ENCODE data around the gene STK35.

The STK35 gene

GRCh38 chr20:2146080-2146867, 44.6 kb downstream of the STK35 start:
- no peak overlapping the region for H3K27ac ChIP-seq (ENCODE audit: low read depth, low read length)
- H3K9me3 ChIP-seq (ENCODE audit: insufficient read depth, low read depth, low read length), result no peaks in the 10 kb centered on the region
- 91% methylated on average over 18 of the region's 18 CpGs for WGBS
- no peaks in the 10 kb centered on the region for H3K4me1 ChIP-seq (ENCODE audit: insufficient read depth, low read length)
- no peaks in the 10 kb centered on the region for H3K27me3 ChIP-seq (ENCODE audit: insufficient read depth, low read length)
- no peak overlapping the region for H3K4me3 ChIP-seq (ENCODE audit: low read length)
- no peak overlapping the region for H3K9ac ChIP-seq (ENCODE audit: low read depth, low read length)
- H3K36me3 ChIP-seq (ENCODE audit: insufficient read depth, low read length), result peaks cover 15% of the 10 kb centered on the region

GRCh38 chr20:2149507-2149906, 47.9 kb downstream of the STK35 start:
- H3K9me3 ChIP-seq (ENCODE audit: insufficient read depth, low read depth, low read length), result no peaks in the 10 kb centered on the region
- no peak overlapping the region for H3K27ac ChIP-seq (ENCODE audit: low read depth, low read length)
- H3K27me3 ChIP-seq (ENCODE audit: insufficient read depth, low read length), result no peaks in the 10 kb centered on the region
- H3K4me3 ChIP-seq (ENCODE audit: low read length), result no peak overlapping the region
- H3K9ac ChIP-seq (ENCODE audit: low read depth, low read length), result no peak overlapping the region
- 81% methylated on average over 6 of the region's 6 CpGs for WGBS
- H3K36me3 ChIP-seq (ENCODE audit: insufficient read depth, low read length), result peaks cover 6% of the 10 kb centered on the region
- H3K4me1 ChIP-seq (ENCODE audit: insufficient read depth, low read length), result no peaks in the 10 kb centered on the region

- Histone ChIP-seq H3K4me3 (ENCODE audit: low read length) (no peak overlapping the region), H3K4me1 (ENCODE audit: insufficient read depth, low read length) (no peaks in the 10 kb centered on the region; the same call in 1 of the 2 replicates), H3K9ac (ENCODE audit: low read depth, low read length) (no peak overlapping the region), H3K36me3 (ENCODE audit: insufficient read depth, low read length) (0 out of 2 replicates have a peak, but pooled peaks cover 4% of the 10 kb centered on the region), H3K9me3 (ENCODE audit: insufficient read depth, low read depth, low read length) (no peaks in the 10 kb centered on the region), H3K27ac (ENCODE audit: low read depth, low read length) (no peak overlapping the region), H3K27me3 (ENCODE audit: insufficient read depth, low read length) (no peaks in the 10 kb centered on the region)
- 92% methylated on average over 6 of the region's 6 CpGs for WGBS
These were observed 49.0 kb downstream of the STK35 start for GRCh38 chr20:2150660-2151059.

GRCh38 chr20:2151858-2152281, 50.2 kb downstream of the STK35 start:
- Histone ChIP-seq H3K9ac (ENCODE audit: low read depth, low read length) (no peak overlapping the region), H3K4me3 (ENCODE audit: low read length) (no peak overlapping the region), H3K27me3 (ENCODE audit: insufficient read depth, low read length) (no peaks in the 10 kb centered on the region), H3K27ac (ENCODE audit: low read depth, low read length) (no peak overlapping the region), H3K4me1 (ENCODE audit: insufficient read depth, low read length) (no peaks in the 10 kb centered on the region; the same call in 1 of the 2 replicates), H3K9me3 (ENCODE audit: insufficient read depth, low read depth, low read length) (no peaks in the 10 kb centered on the region), H3K36me3 (ENCODE audit: insufficient read depth, low read length) (no peaks in the 10 kb centered on the region)
- 96% methylated on average over 3 of the region's 3 CpGs for WGBS

GRCh38 chr20:2152317-2152716, 50.7 kb downstream of the STK35 start:
- no peaks in the 10 kb centered on the region for H3K27me3 ChIP-seq (ENCODE audit: insufficient read depth, low read length)
- no peaks in the 10 kb centered on the region for H3K9me3 ChIP-seq (ENCODE audit: insufficient read depth, low read depth, low read length)
- H3K4me1 ChIP-seq (ENCODE audit: insufficient read depth, low read length), result no peaks in the 10 kb centered on the region; the same call in 1 of the 2 replicates
- H3K27ac ChIP-seq (ENCODE audit: low read depth, low read length), result no peak overlapping the region
- WGBS, result 95% methylated on average over 3 of the region's 3 CpGs
- H3K4me3 ChIP-seq (ENCODE audit: low read length), result no peak overlapping the region
- no peaks in the 10 kb centered on the region for H3K36me3 ChIP-seq (ENCODE audit: insufficient read depth, low read length)
- H3K9ac ChIP-seq (ENCODE audit: low read depth, low read length), result no peak overlapping the region

GRCh38 chr20:2153326-2153725, 51.7 kb downstream of the STK35 start:
- WGBS, result 89% methylated on average over 4 of the region's 4 CpGs
- H3K4me3 ChIP-seq (ENCODE audit: low read length), result no peak overlapping the region
- H3K36me3 ChIP-seq (ENCODE audit: insufficient read depth, low read length), result no peaks in the 10 kb centered on the region
- no peaks in the 10 kb centered on the region for H3K27me3 ChIP-seq (ENCODE audit: insufficient read depth, low read length)
- no peaks in the 10 kb centered on the region for H3K9me3 ChIP-seq (ENCODE audit: insufficient read depth, low read depth, low read length)
- H3K9ac ChIP-seq (ENCODE audit: low read depth, low read length), result no peak overlapping the region
- H3K27ac ChIP-seq (ENCODE audit: low read depth, low read length), result no peak overlapping the region
- no peaks in the 10 kb centered on the region; the same call in 1 of the 2 replicates for H3K4me1 ChIP-seq (ENCODE audit: insufficient read depth, low read length)

GRCh38 chr20:2156224-2156623, 54.6 kb downstream of the STK35 start:
- Histone ChIP-seq H3K9me3 (ENCODE audit: insufficient read depth, low read depth, low read length) (no peaks in the 10 kb centered on the region), H3K27me3 (ENCODE audit: insufficient read depth, low read length) (no peaks in the 10 kb centered on the region), H3K9ac (ENCODE audit: low read depth, low read length) (no peak overlapping the region), H3K27ac (ENCODE audit: low read depth, low read length) (no peak overlapping the region), H3K36me3 (ENCODE audit: insufficient read depth, low read length) (no peaks in the 10 kb centered on the region), H3K4me3 (ENCODE audit: low read length) (no peak overlapping the region), H3K4me1 (ENCODE audit: insufficient read depth, low read length) (no peaks in the 10 kb centered on the region; the same call in 1 of the 2 replicates)
- WGBS, result 91% methylated on average over 3 of the region's 4 CpGs

- Histone ChIP-seq H3K36me3 (ENCODE audit: insufficient read depth, low read length) (no peaks in the 10 kb centered on the region), H3K9me3 (ENCODE audit: insufficient read depth, low read depth, low read length) (no peaks in the 10 kb centered on the region), H3K4me3 (ENCODE audit: low read length) (no peak overlapping the region), H3K27me3 (ENCODE audit: insufficient read depth, low read length) (no peaks in the 10 kb centered on the region), H3K4me1 (ENCODE audit: insufficient read depth, low read length) (no peaks in the 10 kb centered on the region; the same call in 1 of the 2 replicates), H3K9ac (ENCODE audit: low read depth, low read length) (no peak overlapping the region), H3K27ac (ENCODE audit: low read depth, low read length) (no peak overlapping the region)
- WGBS, result 94% methylated on average over 8 of the region's 11 CpGs
These were observed 55.3 kb downstream of the STK35 start for GRCh38 chr20:2156666-2157624.

GRCh38 chr20:2162125-2162822, 60.6 kb downstream of the STK35 start:
- H3K36me3 ChIP-seq (ENCODE audit: insufficient read depth, low read length), result no peaks in the 10 kb centered on the region
- H3K9me3 ChIP-seq (ENCODE audit: insufficient read depth, low read depth, low read length), result no peaks in the 10 kb centered on the region
- no peak overlapping the region for H3K27ac ChIP-seq (ENCODE audit: low read depth, low read length)
- H3K4me1 ChIP-seq (ENCODE audit: insufficient read depth, low read length), result no peaks in the 10 kb centered on the region
- H3K27me3 ChIP-seq (ENCODE audit: insufficient read depth, low read length), result no peaks in the 10 kb centered on the region
- no peak overlapping the region for H3K4me3 ChIP-seq (ENCODE audit: low read length)
- 92% methylated on average over 12 of the region's 12 CpGs for WGBS
- no peak overlapping the region for H3K9ac ChIP-seq (ENCODE audit: low read depth, low read length)

GRCh38 chr20:2162823-2163166, 61.2 kb downstream of the STK35 start:
- Histone ChIP-seq H3K4me3 (ENCODE audit: low read length) (no peak overlapping the region), H3K9me3 (ENCODE audit: insufficient read depth, low read depth, low read length) (no peaks in the 10 kb centered on the region), H3K27me3 (ENCODE audit: insufficient read depth, low read length) (no peaks in the 10 kb centered on the region), H3K9ac (ENCODE audit: low read depth, low read length) (no peak overlapping the region), H3K36me3 (ENCODE audit: insufficient read depth, low read length) (no peaks in the 10 kb centered on the region), H3K27ac (ENCODE audit: low read depth, low read length) (no peak overlapping the region), H3K4me1 (ENCODE audit: insufficient read depth, low read length) (no peaks in the 10 kb centered on the region)
- WGBS, result 91% methylated on average over 11 of the region's 11 CpGs

GRCh38 chr20:2163312-2163711, 61.7 kb downstream of the STK35 start:
- Histone ChIP-seq H3K27me3 (ENCODE audit: insufficient read depth, low read length) (no peaks in the 10 kb centered on the region), H3K4me3 (ENCODE audit: low read length) (no peak overlapping the region), H3K9me3 (ENCODE audit: insufficient read depth, low read depth, low read length) (no peaks in the 10 kb centered on the region), H3K9ac (ENCODE audit: low read depth, low read length) (no peak overlapping the region), H3K4me1 (ENCODE audit: insufficient read depth, low read length) (no peaks in the 10 kb centered on the region), H3K36me3 (ENCODE audit: insufficient read depth, low read length) (no peaks in the 10 kb centered on the region), H3K27ac (ENCODE audit: low read depth, low read length) (no peak overlapping the region)
- WGBS, result 87% methylated on average over 8 of the region's 8 CpGs
